Stimulated activated CD8-positive, alpha-beta memory T cell treated with anti-CD3 and anti-CD28 coated beads, Interleukin-12 subunit alpha, Interleukin-12 subunit beta, amount 100 ng/mL, for 1 hour (primary cell): ENCODE data around the gene MAPK9.
"Not testable (repeated sequence)": the region's sequence is repeated elsewhere in the genome, so short reads cannot be mapped to it uniquely, and the experiment has no call there.

Source experiments
- DNase-seq: peaks from one replicate; pipeline ENCODE4 v3.0.0-alpha.2; 2020; ENCODE audit warnings: low read depth

The MAPK9 gene

DNA sequence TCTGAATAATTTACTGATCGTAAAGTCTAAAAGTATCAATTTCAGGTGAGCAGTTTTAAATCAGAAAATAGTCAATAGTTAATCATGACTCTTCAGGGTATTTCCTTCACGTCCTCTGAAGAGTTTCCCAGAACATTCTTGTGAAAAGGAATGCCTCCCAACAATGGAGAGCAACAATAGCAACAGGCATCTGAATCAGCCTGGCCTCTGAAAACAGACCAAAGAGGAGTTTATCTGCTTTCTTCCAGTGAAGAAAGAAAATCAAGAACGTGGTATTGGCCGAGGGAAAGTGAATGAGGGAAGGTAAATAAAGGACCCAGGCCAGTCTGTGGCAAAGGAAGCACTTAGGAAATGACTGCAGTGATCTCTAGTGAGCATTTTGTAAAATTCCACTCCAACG is 56.8 kb downstream of the MAPK9 start:
- DNase-seq, result no peak

- no peak for DNase-seq
These were observed 57.6 kb downstream of the MAPK9 start for GRCh38 chr5:180234271-180234670.

- no peak for DNase-seq
These were observed 58.2 kb downstream of the MAPK9 start for GRCh38 chr5:180233729-180234128.

DNA sequence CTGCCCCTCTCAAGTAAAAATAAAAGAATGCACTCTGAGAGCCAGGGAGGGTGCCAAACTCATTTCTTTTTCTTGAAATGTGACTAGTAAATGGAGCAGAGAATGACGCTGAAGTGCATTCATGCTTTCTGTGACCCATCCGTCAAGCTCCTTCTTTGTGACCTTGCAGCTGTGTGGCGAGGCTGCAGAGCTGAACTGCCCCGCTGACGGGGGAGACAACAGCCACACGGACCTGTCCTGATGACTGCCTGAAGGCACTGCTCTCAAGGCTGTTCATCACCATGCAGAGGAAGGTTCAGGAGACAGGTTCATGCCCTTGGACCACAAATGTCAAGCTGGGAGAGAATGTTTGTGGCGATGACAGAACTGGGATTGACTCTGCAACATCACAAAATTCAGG is 61.9 kb downstream of the MAPK9 start:
- DNase-seq, result no peak

- no peak for DNase-seq
These were observed 69.8 kb downstream of the MAPK9 start for GRCh38 chr5:180222056-180222455.

DNA sequence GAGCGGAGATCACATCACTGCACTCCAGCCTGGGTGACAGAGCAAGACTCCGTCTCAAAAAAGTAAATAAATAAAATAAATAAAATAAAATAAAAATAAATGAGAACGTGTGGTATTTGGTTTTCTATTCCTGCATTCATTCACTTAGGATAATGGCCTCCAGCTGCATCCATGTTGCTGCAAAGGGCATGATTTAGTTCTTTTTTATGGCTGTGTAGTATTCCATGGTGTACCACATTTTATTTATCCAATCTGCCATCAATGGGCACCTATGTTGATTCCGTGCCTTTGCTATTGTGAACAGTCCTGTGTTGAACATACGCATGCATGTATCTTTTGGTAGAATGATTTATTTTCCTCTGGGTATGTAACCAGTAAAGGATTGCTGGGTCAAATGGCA is 74.1 kb downstream of the MAPK9 start:
- DNase-seq, result no peak

DNA sequence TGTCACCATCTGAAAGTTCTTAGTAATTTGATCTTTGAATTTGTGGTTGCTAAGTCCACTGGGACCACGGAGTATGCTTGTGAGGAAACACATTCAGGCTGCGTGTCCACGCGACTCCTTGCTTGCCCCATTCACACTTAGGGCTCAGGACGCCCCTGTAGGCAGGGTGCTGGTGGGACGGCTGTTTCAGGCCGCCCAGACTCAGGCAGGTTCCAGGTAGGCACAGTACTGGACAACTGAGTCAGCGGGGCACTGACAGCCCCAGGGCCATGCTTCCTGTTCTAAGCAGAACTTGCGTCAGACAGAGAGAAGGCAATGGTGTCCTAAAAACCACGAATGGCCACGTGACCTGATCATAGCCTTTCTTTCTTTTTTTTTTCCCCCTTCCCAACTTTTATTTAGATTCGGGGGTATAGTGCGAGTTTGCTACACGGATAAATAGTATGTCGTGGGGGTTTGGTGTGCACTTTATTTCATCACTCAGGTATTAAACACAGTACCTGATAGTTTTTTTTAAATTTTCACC is 75.2 kb downstream of the MAPK9 start:
- no peak for DNase-seq

DNA sequence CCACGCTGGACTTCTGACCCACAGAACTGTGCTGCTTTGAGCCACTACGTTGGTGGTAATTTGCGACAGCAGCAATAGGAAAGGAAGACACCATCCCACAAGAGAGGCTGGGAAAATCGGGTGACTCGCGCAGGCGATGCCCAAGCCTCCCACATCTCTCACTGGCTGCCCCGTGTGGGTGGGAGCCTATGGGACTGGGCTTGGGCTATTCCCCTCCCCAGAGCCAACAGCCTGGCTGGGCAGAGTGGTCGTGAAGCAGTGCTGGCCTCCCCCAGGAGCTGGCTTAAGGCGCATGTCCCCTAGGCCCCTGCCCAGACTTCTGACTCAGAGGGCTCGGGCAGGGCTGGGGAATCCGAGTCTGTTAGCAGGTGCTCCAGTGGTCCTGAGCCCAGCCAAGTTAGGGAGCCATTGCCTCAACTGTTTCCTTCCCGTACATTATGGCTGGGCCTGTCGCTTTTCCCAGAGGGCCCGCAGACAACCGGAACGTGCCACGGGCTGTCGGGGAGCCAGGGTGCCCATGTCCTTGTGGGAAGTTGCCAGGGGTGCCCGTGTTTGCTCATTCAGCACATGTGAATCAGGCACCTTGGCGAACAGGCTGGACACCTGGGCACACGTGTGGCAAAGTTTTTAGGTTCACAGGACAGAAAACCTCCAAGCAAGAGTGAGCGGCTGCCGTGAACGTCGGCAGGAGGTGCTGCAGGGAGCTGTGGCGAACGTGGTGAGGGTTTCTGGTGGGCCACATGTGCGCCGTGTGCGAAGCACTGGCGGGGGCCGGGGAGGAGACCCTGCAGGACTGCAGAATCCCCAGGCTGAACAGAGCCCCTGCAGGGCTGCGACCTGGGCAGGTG is 75.9 kb downstream of the MAPK9 start:
- no peak for DNase-seq

DNA sequence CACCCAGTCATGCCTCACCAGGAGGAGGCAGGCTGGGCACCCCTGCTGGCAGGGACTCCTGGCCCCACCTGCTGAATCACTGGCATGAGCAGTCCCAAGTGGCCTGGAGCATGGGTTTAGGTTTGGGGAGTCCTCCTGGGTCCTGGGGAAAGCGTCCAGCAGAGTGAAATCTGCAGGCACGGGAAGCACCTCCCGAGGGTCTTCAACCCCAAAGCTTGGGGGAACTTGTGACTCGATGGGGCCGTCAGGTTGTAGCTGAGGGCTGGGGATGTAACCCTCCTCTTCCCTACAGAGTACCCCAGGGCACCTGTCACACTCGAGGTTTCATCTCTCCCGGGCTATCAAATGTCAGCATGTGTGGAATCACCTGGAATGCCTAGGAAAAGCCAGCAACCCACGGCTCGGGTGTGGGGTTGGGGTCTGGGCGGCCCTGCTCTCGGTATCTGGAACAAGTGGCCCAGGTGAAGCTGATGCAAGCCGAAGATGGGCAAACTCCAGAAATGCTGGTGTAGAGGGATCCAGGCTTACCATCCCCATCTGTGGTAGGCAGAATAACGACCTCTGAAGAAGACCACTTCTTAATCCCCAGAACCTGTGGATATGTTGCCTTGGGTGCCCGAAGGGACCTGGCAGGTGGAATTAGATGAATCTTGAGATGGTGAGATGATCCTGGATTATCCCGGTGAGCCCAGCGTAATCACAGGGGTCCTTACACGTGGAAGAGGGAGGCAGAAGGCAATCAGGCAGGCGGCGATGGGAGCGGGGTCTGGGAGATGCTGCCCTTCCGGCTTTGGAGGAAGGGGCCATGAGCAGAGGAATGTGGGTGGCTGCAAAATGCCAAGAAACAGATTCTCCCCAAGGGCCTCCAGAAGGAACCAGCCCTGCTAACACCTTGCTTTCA is 76.8 kb downstream of the MAPK9 start:
- DNase-seq, result no peak

DNA sequence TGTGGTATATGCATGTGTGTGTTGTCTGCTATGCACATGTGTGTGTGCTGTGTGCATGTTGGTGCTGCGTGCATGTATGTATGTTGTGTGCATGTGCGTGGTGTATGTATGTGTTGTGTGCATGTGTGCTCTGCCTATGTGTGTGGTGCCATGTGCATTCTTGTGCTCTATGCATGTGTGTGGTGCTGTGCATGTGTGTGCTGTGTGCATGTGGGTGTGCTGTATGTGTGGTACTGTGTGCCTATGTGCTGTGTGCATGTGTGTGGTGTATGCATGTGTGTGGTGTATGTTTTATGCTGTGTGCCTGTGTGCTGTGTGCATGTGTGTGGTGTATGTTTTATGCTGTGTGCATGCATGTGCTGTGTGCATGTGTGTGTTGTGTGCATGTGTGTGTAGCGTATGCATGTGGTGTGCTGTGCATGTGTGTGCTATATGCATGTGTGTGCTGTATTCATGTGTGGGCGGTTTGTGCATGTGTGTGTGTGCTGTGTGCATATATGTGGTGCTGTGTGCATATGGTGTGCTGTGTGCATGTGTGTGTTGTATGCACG is 78.2 kb downstream of the MAPK9 start:
- no peak for DNase-seq

DNA sequence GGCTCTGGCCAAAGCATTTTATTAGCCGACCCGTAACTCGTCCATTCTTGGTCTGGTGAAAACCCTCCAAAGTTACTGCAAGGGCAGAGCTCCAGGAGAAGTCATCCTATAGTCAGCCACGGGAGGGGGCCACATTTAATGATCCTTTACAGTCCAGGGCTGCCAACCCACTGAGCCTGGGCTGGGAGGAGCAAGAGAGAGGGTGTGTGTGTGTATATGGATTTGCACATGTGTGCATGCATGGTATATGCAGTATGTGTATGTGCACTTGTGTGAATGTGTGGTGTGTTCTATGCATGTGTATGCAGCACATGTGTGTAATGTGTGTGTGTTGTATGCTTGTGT is 78.7 kb downstream of the MAPK9 start:
- DNase-seq, result no peak

- DNase-seq, result no peak
These were observed 79.3 kb downstream of the MAPK9 start for GRCh38 chr5:180212363-180213255.

DNA sequence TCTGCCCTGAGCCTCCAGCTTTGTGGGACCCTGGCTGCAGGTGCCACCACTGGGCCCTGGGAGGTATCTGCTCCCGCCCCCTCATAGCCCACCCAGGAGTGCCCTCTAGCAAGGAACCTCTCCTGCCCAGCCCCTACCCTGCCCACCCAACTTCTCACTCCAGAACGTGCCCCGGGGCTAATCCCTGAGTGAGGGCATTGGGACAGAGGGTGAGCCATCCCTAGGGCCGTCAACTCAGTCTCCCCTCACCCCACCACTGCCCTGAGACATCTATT is 80.2 kb downstream of the MAPK9 start:
- no peak for DNase-seq

GRCh38 chr5:180210961-180211760 is 80.7 kb downstream of the MAPK9 start:
- no peak for DNase-seq

DNA sequence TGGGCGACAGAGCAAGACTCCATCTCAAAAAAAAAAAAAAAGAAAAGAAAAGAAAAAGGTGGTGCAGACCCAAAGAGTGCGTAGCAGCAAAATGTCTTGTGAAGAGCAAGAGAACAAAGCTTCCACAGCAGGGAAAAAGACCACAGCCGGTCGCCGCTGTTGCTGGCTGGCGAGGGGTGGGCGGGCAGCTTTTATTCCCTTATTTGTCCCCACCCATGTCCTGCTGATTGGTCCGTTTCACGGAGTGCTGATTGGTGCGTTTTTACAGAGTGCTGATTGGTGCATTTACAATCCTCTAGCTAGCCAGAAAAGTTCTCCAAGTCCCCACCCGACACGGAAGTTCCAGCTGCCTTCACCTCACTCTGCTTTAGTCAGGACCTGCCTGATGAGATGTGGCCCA is 81.8 kb downstream of the MAPK9 start:
- not testable (repeated sequence) for DNase-seq

DNA sequence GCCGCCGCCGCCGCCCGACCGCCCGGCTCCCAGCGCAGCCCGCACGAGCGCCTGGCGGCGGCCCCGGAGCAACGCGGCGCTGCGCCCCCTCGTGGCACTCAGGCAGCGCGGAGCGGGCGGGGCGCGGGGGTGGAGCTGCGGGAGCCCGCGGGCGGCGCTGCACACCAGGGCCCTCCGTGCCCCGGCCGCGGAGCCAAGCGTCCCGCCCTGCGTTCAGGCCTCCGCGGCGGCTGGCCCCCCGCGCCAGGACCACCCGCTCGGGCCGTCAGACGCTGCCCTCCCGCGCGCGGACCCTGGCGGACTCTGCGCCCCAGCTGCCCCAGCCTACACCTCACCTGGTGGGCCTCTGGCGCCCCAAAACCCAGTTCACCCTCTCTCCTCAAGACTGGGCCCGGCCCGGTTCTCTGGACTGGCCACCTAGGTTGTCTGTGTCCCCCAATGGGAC is 82.7 kb downstream of the MAPK9 start, which contains the start of gene RASGEF1C:
TSS of gene RASGEF1C (minus strand) at position 75 of the 445 bp plus-strand sequence. CDS start 71,159 bp downstream, outside the sequence.
- DNase-seq, result peak; percentile 37

DNA sequence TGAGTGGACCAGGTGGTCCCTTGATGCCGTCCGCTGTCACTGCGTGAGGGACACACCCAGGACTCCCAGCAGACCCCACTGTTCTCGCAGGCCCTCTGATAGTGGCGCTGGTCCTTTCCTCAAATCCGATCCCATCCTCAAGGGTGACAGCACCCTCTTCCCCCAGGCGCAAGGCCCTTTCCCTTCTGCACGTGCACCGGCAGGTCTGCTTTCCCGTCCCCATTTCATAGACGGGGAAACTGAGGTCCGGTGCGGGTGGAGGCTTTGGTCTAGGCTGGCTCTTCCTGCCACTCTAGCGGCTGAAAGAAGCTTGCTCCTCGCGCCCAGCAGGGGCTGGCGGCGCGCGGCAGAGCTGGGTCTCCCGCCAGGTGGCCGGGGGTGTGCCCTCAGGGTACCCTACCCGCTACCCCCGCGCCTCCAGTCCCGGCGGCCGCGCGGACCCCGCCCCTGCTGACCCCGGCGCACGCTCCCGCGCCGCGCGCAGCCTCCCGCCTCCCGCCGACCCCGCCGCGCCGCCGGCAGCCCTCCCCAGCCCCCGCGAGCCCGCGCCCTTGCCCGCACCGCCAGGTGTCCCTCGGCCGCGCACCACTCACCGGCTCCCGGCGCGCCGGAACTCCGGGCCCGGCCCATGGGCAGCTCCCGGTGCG is 83.3 kb downstream of the MAPK9 start:
- no peak for DNase-seq

- DNase-seq, result no peak
These were observed 83.8 kb downstream of the MAPK9 start for GRCh38 chr5:180208038-180208434.

GRCh38 chr5:180207593-180207992 is 84.3 kb downstream of the MAPK9 start:
- DNase-seq, result no peak

GRCh38 chr5:180206993-180207392 is 84.9 kb downstream of the MAPK9 start:
- DNase-seq, result no peak
